HepG2 (cell line): ENCODE data around the gene BBLN. TPM values are rescaled to one million over a fixed set of nuclear protein-coding genes. Genes with fewer than 3 reads are reported as not detected.

Source experiments
- ATAC-seq: fragments of 200-7000 bp; cut with Tn5 transposase; 3 replicates; pipeline ENCODE4 v1.9.1; 2020; ENCODE audit warnings: mild to moderate bottlenecking, moderate library complexity
- BruUV-seq: library from RNA; stranded (reverse); fragments of 400-500 nt; replicated peaks from 2 replicates; lab custom pipeline; 2021; lab: Mats Ljungman, UMichigan
- CTCF ChIA-PET: fragments of 300-600 bp; formaldehyde crosslinking; extraction: SDS; loops from one replicate; lab custom pipeline; 2021; ENCODE audit warnings: low total read pairs, inconsistent platforms, low intra/inter-chr PET ratio; lab: Yijun Ruan, JAX
- POLR2A ChIA-PET: fragments of 350-600 bp; sonication (Branson Sonifier 250); formaldehyde crosslinking; loops from one replicate; lab custom pipeline; 2020; ENCODE audit warnings: antibody characterized with exemption, inconsistent platforms; lab: Yijun Ruan, JAX
- DNase-seq: peaks from one replicate; pipeline ENCODE4 v3.0.0-alpha.2; 2015; ENCODE audit warnings: low spot score
- FAIRE-seq: peaks from 3 replicates; lab custom pipeline; 2011; peaks lifted over from hg19 to GRCh38; lab: Jason Lieb, UNC
- H2AFZ ChIP-seq: one replicate; pipeline ENCODE4 v1.6.1; 2011; ENCODE audit warnings: low read length, inconsistent platforms
- H3K27ac ChIP-seq: fragments of 300-600 bp; 3 replicates; pipeline ENCODE4 v1.8.0; 2011; ENCODE audit warnings: mixed run types, mild to moderate bottlenecking, mixed read lengths, low read length, inconsistent platforms; ENCODE audit not compliant: insufficient read depth; ENCODE audit errors: extremely low read length
- H3K27me3 ChIP-seq, 2 experiments: fragments of 200-600 bp in 1 of 2; 2 replicates in 1 of 2; 3 replicates in 1 of 2; pipeline versions ENCODE4 v1.6.0 to v1.8.0; 2011; ENCODE audit warnings: low read length in 2 of 2, mild to moderate bottlenecking in 2 of 2, moderate library complexity in 2 of 2, inconsistent platforms in 1 of 2; ENCODE audit not compliant: insufficient read depth in 2 of 2, control insufficient read depth in 1 of 2
- H3K36me3 ChIP-seq, 2 experiments: fragments of 200-600 bp in 1 of 2; replicated peaks in 1 of 2; 2 replicates in 1 of 2; 3 replicates in 1 of 2; pipeline versions ENCODE4 v1.5.1 to v1.8.0; 2011; ENCODE audit warnings: low read length in 2 of 2, inconsistent platforms in 1 of 2; ENCODE audit not compliant: insufficient read depth in 2 of 2, control insufficient read depth in 1 of 2
- H3K4me1 ChIP-seq: 2 replicates; pipeline ENCODE4 v1.5.1; 2012; ENCODE audit warnings: low read length, inconsistent platforms; ENCODE audit not compliant: insufficient read depth
- H3K4me2 ChIP-seq: 2 replicates; pipeline ENCODE4 v1.6.0; 2011; ENCODE audit warnings: low read depth, low read length, inconsistent platforms
- H3K4me3 ChIP-seq, 3 experiments: fragments of 200-600 bp in 1 of 3; sonication (generic), shearing (Covaris generic) in 1 of 3; replicated peaks in 1 of 3; 2 replicates each; pipeline ENCODE4 v1.5.1; 2011 to 2016; ENCODE audit warnings: low read length in 3 of 3, inconsistent platforms in 2 of 3, low read depth in 2 of 3, mild to moderate bottlenecking in 2 of 3, control low read depth in 1 of 3, mixed read lengths in 1 of 3; ENCODE audit not compliant: insufficient read depth in 1 of 3
- H3K79me2 ChIP-seq: one replicate; pipeline ENCODE4 v1.6.1; 2011; ENCODE audit warnings: low read length, inconsistent platforms; ENCODE audit not compliant: insufficient read depth
- H3K9ac ChIP-seq: 2 replicates; pipeline ENCODE4 v1.6.0; 2011; ENCODE audit warnings: mild to moderate bottlenecking, low read depth, low read length, inconsistent platforms; ENCODE audit not compliant: insufficient read depth
- H3K9me3 ChIP-seq: 2 replicates; pipeline ENCODE4 v1.5.1; 2012; ENCODE audit warnings: mild to moderate bottlenecking, low read length
- H4K20me1 ChIP-seq: 2 replicates; pipeline ENCODE4 v1.6.0; 2011; ENCODE audit warnings: inconsistent platforms, mild to moderate bottlenecking, low read length, moderate library complexity; ENCODE audit not compliant: insufficient read depth
- BCL6 ChIP-seq: IDR thresholded peaks from 2 replicates; pipeline ENCODE4 v1.6.1; 2016; ENCODE audit warnings: missing genetic modification reagents, missing compliant biosample characterization
- CREB1 ChIP-seq, 2 experiments: fragments of 450-650 bp in 1 of 2; IDR thresholded peaks; 2 replicates each; pipeline ENCODE4 v1.6.1; 2016 to 2017; ENCODE audit warnings: control low read depth in 1 of 2, mild to moderate bottlenecking in 1 of 2, missing compliant biosample characterization in 1 of 2, missing genetic modification characterization in 1 of 2
- PLSCR1 ChIP-seq: sonication (generic); formaldehyde crosslinking; IDR thresholded peaks from 2 replicates; pipeline ENCODE4 v1.5.0; 2020; ENCODE audit warnings: missing genetic modification reagents, mild to moderate bottlenecking, borderline replicate concordance
- SRSF9 ChIP-seq: fragments of 200-400 bp; formaldehyde crosslinking; IDR thresholded peaks from 2 replicates; pipeline ENCODE4 v1.6.1; 2018; ENCODE audit warnings: borderline replicate concordance, mild to moderate bottlenecking, low read depth, low read length; ENCODE audit not compliant: insufficient read depth, poor library complexity, severe bottlenecking
- TBX3 ChIP-seq: fragments of 450-650 bp; IDR thresholded peaks from 2 replicates; pipeline ENCODE4 v1.6.1; 2017; ENCODE audit warnings: antibody characterized with exemption, mild to moderate bottlenecking, inconsistent platforms, borderline replicate concordance
- WGBS: methylation state at CpG from one replicate; pipeline ENCODE4 v1.1.6; 2017; ENCODE audit warnings: low lambda C conversion rate; 5-methylcytosine and 5-hydroxymethylcytosine counted together
- in situ Hi-C: cut with HindIII; loops from 2 replicates; pipeline ENCODE4 v1.10.0; 2017; ENCODE audit warnings: low pct_unique_long_range_greater_than_20kb; ENCODE audit not compliant: extremely low pct_ligation_motif_present
- intact Hi-C: fragments of 100-400 bp; cut with micrococcal nuclease; formaldehyde crosslinking; loops from one replicate; pipeline ENCODE4 v1.10.0; 2022; ENCODE audit not compliant: unreplicated experiment
- polyA plus RNA-seq, 8 experiments: library from polyadenylated mRNA; depleted of rRNA in 3 of 8; stranded (reverse) in 7 of 8; unstranded in 1 of 8; fragments of >200 nt; fragmentation: Illumina TruSeq in 4 of 8; extraction: Trizol in 4 of 8; gene quantifications; 2 replicates each; pipeline versions ENCODE4 v1.2.1 to v1.2.3, GENCODE V29; 2011 to 2016; ENCODE audit warnings: low read depth in 4 of 8, missing spikeins in 1 of 8, mixed read lengths in 1 of 8; ENCODE audit not compliant: insufficient read depth in 1 of 8
- total RNA-seq, 5 experiments: library from RNA; depleted of rRNA; stranded (reverse); fragments of >200 nt; fragmentation: Illumina TruSeq; extraction: Trizol; gene quantifications; 2 replicates each; pipeline ENCODE4 v1.2.3, GENCODE V29; 2016; ENCODE audit warnings: low read depth in 1 of 5

Gene BBLN
- total and polyA plus RNA-seq, 2 of the 13 experiments (the other 11 are each of a cell fraction or from before 2014, with no cell fraction given), result 27.6 to 33.1 TPM

- H3K79me2 ChIP-seq, result peaks cover 9% of the 10 kb centered on the region
- H3K4me3 ChIP-seq, result no peak overlapping the region
- no peak overlapping the region for H3K4me2 ChIP-seq
- H3K9me3 ChIP-seq, result no peaks in the 10 kb centered on the region
- intact Hi-C loops, result no loop called here
- WGBS, result 95% methylated on average over 10 of the region's 11 CpGs
- ChIA-PET POLR2A (no interaction called here), CTCF (no interaction called here)
- DNase-seq, result no peak
- no peak for FAIRE-seq
- in situ Hi-C loops, result no loop called here
- no peaks in the 10 kb centered on the region for H4K20me1 ChIP-seq
- no peaks in the 10 kb centered on the region for H3K27me3 ChIP-seq
- no TSS peak for BruUV-seq
- H3K27ac ChIP-seq, result no peak overlapping the region
- H3K9ac ChIP-seq, result no peak overlapping the region
- no peak overlapping the region for H2AFZ ChIP-seq
- TF ChIP-seq CREB1 (IDR thresholded peaks at IDR 0.05) (no peak), CREB1 (CRISPR knock-in tag; IDR thresholded peaks at IDR 0.05) (no peak), PLSCR1 (CRISPR knock-in tag) (no peak), SRSF9 (no peak), TBX3 (no peak), BCL6 (no peak)
- TF ChIP-seq, all 625 proteins: peak for 0
- peaks cover 6 to 39% of the 10 kb centered on the region in 2 experiments; a peak in 4 of 5 replicates for H3K36me3 ChIP-seq
- ATAC-seq, result no peak
- peaks cover 11% of the 10 kb centered on the region for H3K4me1 ChIP-seq
Observed at GRCh38 chr9:128185979-128186965, 26.2 kb downstream of the BBLN start.
